AML-193 (cell line): Measurements from ENCODE around the gene DNASE1L1.

Experiments
- DNase-seq, 2 experiments: peaks; one replicate each; lab custom pipeline; 2025; lab: John Stamatoyannopoulos, UW

DNASE1L1 gene

GRCh38 chrX:154367474-154368308 is 41.4 kb downstream of the DNASE1L1 start:
- DNase-seq: no peak

- no peak for DNase-seq
Measured at GRCh38 chrX:154366666-154367055, 42.4 kb downstream of the DNASE1L1 start.

GRCh38 chrX:154365997-154366665 is 42.9 kb downstream of the DNASE1L1 start:
- DNase-seq: no peak

GRCh38 chrX:154365052-154365600 is 43.9 kb downstream of the DNASE1L1 start:
- no peak for DNase-seq

GRCh38 chrX:154363706-154364439 is 45.2 kb downstream of the DNASE1L1 start:
- no peak for DNase-seq

- no peak for DNase-seq
Measured at GRCh38 chrX:154362085-154362742, 46.8 kb downstream of the DNASE1L1 start.

GRCh38 chrX:154360155-154360713 is 48.8 kb downstream of the DNASE1L1 start:
- no peak for DNase-seq

- no peak for DNase-seq
Measured at GRCh38 chrX:154359362-154360154, 49.5 kb downstream of the DNASE1L1 start.

GRCh38 chrX:154358829-154359228 is 50.2 kb downstream of the DNASE1L1 start:
- DNase-seq: no peak

GRCh38 chrX:154358011-154358410 is 51.0 kb downstream of the DNASE1L1 start:
- DNase-seq: no peak

- no peak for DNase-seq
Measured at GRCh38 chrX:154357205-154357604, 51.8 kb downstream of the DNASE1L1 start.

GRCh38 chrX:154356596-154356995 is 52.5 kb downstream of the DNASE1L1 start:
- no peak for DNase-seq

- DNase-seq: no peak
Measured at GRCh38 chrX:154355776-154356140, 53.3 kb downstream of the DNASE1L1 start.

GRCh38 chrX:154355094-154355775 is 53.8 kb downstream of the DNASE1L1 start:
- no peak for DNase-seq

GRCh38 chrX:154354516-154354915 is 54.5 kb downstream of the DNASE1L1 start:
- no peak for DNase-seq

- DNase-seq: no peak
Measured at GRCh38 chrX:154354013-154354412, 55.0 kb downstream of the DNASE1L1 start.

GRCh38 chrX:154353172-154353843 is 55.7 kb downstream of the DNASE1L1 start:
- no peak for DNase-seq

- DNase-seq: no peak
Measured at GRCh38 chrX:154352466-154352865, 56.6 kb downstream of the DNASE1L1 start.

- DNase-seq: no peak
Measured at GRCh38 chrX:154352012-154352401, 57.0 kb downstream of the DNASE1L1 start.
